CD4-positive, alpha-beta T cell treated with Interleukin-12 subunit alpha and Interleukin-12 subunit beta, for 1 hour (primary cell): Measurements from ENCODE around the gene RPS27A.
"Not testable (repeated sequence)": the region's sequence is repeated elsewhere in the genome, so short reads cannot be mapped to it uniquely, and the experiment has no call there.

Source experiments
- DNase-seq: peaks from one replicate; pipeline ENCODE4 v3.0.0-alpha.2; 2020

RPS27A gene

DNA sequence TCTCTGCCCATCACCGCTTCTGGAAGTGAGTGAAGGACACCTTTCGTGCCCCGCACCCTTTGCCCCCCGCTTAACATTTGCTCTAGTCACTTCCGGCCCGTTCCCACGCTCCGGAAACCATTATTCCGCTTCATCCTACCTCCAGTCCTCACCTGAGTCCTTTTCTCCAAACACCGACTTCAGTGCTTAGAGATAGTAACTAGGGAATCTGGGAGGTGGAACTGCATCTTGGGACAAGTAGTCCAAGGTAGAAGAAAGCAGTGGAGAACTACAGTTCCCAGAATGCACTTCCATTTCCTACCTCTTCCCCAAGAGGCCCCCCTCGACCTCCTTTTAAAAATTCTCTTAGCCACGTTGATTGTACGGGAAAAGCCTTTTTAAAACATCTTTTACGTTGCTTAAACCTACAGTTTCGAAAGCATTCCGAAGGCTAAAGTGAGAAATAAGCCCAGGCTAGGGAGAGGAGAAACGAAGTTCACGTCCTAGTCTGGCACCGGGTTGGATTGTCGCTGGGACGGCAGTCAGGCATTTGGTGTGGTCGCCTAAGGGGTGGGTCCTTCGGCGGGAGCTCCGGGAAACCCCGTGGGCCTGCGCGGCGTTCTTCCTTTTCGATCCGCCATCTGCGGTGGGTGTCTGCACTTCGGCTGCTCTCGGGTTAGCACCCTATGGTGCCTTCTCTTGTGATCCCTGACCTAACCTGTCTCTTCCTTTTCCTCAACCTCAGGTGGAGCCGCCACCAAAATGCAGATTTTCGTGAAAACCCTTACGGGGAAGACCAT is at the start of gene RPS27A, which contains the start of gene CLHC1:
RPS27A (plus strand) TSS at position 605 of the 779 bp plus-strand sequence; CDS start at position 742, 137 bp downstream.
CLHC1 (minus strand) TSS at position 210 of the 779 bp plus-strand sequence. CDS start 9,882 bp downstream, outside the sequence.
- DNase-seq, result peak; percentile 94

DNA sequence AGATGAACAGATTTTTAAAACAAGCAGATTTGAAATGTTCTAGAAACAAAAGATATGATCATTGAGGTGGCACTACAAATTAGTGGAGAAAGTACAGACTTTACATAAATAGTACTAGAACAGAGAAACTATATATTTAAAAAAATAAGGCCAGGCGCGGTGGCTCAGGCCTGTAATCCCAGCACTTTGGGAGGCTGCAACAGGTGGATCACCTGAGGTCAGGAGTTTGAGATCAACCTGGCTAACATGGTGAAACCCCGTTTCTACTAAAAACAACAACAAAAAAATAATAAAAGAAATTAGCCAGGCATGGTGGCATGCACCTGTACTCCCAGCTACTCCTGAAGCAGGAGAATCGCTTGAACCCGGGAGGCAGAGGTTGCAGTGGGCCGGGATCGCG is 45.7 kb upstream of the RPS27A start:
- DNase-seq, result not testable (repeated sequence)

DNA sequence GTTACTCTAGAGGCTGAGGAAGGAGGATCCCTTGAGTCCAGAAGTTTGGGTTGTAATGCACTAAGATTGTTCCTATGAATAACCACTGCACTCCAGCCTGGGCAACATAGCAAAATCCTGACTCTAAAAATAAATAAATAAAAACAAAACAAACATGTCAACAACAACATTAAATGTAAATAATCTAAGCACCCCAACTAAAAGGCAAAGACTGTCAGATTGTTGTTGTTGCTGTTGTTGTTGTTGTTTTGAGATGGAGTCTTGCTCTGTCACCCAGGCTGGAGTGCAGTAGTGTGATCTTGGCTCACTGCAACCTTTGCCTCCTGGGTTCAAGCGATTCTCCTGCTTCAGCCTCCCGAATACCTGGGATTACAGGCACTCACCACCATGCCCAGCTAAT is 40.6 kb upstream of the RPS27A start:
- not testable (repeated sequence) for DNase-seq

DNA sequence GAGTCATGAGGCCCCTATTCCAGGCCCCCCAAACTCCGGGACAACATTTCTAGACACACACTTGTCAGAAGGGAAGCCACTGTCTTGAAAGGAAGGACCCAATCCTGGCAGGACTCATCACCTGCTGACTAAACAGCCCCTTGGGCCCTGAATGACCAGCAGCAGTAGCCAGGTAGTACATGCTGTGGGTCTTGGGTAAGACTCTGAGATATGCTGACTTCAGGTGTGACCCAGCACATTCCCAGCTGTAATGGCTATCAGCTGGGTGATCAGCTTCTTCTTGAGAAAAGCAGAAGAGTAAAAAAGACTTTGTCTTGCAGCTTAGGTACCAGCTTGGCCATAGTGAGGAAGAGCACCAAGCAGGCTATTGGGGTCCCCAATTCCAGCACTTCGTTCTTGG is 36.0 kb upstream of the RPS27A start:
- no peak for DNase-seq

DNA sequence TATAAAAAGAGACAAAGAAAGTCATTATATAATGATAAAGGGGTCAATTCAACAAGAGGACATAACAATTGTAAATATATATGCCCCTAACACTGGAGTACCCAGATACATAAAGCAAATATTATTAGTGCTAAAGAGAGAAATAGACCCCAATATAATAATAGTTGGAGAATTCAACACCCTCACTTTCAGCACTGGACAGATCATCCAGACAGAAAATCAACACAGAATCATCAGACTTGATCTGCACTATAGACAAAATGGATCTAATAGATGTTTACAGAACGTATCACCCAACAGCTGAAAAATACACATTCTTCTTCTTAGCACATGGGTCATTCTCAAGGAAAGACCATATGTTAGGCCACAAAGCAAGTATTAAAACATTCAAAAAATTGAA is 32.1 kb upstream of the RPS27A start:
- DNase-seq, result no peak

DNA sequence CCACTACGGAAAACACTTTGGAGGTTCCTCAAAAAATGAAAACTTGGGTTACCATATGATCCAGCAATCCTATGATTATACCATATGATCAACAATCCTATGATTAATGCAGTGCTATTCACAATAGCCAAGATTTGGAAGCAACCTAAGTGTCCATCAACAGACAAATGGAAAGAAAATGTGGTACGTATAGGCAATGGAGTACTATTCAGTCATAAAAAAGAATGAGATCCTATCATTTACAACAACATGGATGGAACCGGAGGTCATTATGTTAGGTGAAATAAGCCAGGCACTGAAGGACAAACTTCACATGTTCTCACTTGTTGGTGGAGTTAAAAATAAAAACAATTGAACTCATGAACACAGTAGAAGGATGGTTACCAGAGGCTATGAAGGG is 28.0 kb upstream of the RPS27A start:
- DNase-seq, result no peak

DNA sequence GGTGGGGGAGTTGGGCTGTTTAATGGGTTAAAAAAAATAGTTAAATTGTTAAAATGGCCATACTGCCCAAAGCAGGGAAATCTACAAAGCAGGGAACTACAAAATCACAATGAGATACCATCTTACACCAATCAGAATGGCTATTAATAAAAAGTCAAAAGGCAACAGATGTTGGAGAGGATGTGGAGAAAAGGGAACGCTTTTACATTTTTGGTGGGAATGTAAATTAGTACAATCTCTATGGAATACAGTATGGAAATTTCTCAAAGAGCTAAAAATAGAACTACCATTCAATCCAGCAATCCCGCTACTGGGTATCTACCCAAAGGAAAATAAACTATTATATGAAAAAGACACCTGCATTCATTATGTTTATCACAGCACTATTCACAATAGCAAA is 27.5 kb upstream of the RPS27A start:
- no peak for DNase-seq

DNA sequence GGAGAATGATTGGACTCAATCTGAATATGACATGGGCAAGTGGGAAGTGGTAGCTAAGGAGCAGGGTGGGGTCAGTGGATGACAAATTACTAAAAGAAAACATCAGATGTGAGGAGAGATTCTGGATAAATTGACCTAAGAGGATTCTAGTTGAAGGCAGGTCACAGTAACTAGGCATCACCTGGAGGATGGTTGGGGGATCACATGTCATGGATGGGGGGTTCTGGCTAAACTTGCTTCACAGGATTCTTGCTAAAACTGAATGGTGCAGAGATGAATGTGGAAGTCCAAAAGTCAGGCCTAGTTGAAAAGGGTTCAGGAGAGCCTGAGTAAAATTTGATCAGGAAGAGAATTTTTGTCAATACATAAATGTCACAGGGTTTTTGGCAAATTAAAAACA is 18.7 kb upstream of the RPS27A start:
- DNase-seq, result no peak

DNA sequence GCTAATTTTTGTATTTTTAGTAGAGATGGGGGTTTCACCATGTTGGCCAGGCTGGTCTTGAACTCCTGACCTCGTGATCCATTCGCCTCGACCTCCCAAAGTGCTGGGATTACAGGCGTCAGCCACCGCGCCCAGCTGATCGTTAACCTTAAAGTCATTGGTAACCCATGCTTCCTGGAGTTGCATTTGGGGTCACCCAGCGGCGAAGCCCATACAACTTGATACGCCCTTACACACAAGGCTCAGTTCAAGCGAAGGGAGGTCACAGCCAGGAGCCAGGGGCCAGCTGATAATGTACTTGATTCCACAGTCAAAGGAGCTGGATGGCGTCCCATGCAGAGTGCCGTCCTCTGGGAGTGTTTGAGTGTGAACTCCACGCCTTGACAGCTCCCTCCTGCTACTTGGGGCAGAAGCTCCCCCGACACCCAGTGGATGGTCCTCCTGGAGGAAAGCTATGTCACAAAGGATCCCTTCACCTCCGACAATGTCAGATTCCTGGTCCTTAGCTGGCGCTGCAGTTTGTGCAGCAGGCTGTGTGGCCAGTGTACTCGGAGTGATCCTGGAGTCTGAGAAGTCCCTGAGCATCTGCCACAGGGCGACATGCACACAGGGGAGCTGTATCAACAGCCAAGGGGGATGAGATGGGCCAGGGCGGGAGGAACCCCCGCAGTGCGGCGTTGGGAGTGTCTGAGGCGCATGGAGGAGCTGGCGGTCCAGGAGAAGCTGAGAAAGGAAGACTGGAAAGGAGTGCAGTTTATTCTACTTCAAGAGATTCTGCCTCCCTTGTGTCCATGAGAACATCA is 8.3 kb upstream of the RPS27A start:
- DNase-seq, result no peak

DNA sequence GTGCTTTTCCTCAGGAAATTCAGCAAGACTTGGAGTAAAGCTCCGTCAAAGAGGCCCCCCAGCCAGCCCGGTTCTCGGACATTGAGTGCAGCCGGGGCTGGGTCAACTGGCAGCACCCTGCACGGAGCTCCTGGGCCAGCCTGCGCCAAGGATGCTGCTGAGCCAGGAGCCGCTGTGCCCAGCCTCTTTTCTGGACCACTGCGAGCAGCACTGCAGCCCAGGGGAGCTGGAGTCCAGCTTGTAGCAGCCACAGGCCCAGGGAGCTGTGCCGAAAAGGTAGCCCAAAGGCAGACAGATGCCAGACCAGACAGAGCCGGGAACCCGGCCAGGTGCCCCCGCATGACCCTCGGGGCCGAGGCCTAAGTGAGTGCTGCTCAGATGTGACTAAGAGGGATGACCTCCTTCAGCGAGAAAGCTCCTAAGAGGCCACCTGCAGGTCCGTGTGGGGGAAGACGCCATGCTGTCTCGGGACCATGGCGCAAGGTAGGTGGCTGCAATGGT is 7.7 kb upstream of the RPS27A start:
- no peak for DNase-seq

DNA sequence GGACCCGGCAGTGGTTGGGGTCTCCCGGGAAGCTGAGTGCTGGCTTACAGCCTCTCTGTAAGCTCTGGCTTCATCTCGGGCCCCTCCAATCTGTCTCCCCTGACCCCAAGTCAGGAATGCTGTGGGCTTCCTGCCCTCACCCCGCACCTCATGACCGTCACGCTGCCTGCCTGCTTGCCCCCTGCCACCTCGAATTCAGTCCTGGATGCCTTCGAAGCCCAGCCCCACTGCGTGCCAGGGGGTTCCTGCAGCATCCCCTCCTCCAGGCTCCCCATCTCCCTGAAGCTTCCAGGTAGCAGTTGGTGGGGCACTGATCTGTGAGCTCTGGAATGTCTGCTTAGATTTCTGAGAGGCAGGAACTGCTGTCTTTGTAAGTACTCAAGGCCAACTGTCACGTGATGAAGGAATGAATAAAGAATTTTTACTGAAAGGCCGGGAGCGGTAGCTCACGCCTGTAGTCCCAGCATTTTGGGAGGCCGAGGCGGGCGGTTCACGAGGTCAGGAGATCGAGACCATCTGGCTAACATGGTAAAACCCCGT is 6.9 kb upstream of the RPS27A start:
- no peak for DNase-seq

DNA sequence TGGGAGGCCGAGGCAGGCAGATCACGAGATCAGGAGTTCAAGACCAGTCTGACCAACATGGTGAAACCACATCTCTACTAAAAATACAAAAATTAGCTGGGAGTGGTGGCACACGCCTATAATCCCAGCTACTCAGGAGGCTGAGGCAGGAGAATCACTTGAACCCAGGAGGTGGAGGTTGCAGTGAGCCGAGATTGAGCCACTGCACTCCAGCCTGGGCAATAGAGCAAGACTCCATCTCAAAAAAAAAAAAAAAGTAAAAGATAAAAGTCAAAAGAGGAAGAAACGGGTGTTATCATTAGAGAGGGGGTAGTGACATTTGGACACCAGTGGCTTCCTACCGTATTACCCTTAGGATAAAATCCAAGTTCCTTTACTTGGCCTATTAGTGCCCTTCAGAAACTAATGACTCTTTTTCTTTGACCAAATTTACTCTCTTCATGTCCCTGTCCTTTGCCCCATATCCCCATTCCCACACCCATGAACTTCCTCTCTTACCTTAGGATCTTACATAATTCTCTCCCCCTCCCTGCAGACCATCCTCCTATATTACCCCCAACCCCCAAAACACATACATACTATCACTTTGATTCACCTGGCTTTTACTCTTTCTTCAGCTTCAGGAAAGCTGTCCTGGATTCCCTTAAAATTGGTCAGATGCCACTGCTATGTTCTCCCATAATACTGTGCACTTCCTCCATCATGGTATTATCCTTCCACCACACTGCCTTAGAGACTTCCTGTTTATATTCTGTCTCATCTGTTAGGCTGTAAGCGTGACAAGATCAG is 4.9 kb upstream of the RPS27A start:
- peak; percentile 30 for DNase-seq

DNA sequence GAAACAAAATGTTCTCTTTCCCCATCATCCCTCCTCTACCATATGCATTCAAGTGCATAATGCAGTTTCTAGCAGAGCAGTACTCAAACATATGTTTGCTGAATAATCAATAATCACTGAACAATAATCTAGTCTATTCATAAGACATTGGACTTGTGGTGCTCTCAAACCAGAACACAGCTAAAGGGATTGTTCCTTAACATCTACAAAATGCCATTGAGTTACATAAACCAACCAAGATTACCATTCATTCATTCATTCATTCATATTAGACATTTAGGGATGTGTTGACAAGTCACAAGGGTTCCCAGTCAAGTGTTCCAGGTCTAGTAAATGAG is 4.3 kb upstream of the RPS27A start:
- no peak for DNase-seq

DNA sequence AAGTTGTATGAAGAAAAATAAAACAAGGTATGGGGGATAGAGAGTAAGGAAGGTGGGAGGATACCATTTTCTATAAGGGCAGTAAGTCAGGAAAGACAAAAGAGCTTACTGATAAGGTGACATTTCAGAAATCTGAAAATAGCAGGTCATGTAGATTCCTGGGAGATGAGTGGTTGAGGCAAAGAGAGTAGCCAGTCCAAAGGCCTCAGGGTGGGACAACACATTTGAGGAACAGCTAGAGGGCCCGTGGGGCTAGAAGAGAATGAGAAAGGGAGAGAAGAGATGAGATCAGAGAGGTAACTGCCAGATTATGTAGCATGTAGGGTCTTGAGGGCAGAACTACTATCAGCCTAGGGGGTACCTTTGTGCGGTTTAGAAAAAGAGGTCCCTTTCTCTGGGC is 3.3 kb upstream of the RPS27A start:
- no peak for DNase-seq

DNA sequence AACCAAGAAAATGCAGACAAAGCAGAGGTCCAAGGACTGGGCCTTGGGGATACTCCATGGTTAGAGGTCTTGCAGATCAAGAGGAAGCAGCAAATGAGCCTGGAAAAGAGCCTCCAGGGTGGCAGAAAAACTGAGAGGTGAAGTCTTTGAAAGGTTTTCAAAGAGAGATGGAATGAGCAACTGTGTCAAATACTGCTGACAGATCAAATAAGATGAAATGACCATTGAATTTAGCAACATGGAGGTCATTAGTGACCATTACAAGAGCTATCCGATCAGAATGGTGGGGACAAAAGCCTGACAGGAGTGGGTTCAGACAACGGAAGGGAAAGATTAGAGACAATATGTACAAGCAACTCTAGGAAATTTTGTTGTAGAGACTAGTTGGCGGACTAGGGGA is 1.9 kb upstream of the RPS27A start:
- DNase-seq, result no peak

DNA sequence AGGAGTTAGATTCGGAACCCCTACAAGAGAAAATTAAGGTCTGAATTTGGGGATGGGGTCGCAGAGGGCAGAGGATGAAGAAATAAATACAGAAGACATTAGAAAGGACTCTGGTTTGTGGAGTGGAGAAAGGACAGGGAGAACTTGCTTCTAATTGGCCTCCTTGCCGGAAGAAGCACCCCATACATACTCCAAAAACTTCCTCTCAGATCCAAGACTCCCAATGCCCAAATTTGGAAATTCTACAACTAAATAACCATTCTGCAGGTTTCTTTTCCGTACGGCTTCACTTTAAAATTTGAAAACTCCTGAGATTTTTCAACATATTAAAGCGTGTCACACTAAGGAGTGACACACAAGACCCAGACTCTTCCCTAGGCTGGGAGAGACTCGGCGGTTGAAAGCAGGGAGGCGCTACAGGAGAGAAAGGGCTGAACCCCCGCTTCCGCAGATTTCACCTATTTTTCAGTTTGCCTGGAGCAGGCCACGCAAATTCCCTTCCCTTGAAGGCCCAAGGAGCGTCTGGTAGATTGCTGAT is 873 bp upstream of the RPS27A start:
- DNase-seq, result no peak

DNA sequence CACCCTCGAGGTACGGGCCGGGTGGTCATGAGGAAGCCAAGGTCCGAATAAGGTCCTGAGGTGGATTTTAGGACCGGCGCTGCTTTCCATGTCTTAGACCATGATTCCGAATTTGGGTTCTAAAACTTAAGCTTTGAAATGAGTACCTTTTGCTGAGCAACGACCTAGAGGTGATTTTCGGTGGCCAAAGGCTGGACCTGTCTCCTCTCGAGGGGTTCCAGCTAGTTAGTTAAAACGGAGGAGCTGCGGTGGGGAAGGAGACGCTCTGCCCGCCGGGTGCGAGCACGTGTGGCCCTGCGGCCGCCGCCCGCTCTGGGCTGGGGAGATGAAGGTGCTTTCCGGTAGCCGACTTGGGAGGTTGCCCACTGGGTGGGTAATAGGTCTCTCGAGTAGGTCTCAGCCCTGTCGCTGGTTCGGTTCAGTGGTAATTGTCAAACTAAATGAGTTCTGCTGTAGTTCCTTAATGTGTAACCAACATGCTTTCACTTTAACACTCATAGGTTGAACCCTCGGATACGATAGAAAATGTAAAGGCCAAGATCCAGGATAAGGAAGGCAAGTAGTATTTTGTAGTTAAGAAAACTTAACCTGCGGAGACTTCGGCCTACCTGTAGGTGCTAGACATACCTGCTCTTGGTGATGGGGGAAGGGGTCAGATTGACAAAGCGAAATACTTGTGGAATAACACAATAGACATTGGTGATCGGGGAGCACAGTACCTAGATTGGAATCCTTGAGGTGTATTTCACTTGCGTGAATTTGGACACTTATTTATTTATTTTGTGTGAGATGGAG is 572 bp downstream of the RPS27A start:
- DNase-seq, result peak; percentile 75

DNA sequence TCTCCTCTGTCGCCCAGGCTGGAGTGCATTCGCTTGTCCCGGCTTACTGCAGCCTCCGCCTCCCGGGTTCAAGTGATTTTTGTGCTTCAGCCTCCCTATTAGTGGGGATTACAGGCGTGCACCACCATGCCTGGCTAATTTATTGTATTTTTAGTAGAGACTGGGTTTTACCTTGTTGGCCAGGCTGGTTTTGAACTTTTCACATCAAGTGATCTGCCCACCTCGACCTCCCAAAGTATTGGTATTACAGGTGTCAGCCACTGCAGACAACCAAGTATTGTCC is 1.1 kb downstream of the RPS27A start:
- no peak for DNase-seq

DNA sequence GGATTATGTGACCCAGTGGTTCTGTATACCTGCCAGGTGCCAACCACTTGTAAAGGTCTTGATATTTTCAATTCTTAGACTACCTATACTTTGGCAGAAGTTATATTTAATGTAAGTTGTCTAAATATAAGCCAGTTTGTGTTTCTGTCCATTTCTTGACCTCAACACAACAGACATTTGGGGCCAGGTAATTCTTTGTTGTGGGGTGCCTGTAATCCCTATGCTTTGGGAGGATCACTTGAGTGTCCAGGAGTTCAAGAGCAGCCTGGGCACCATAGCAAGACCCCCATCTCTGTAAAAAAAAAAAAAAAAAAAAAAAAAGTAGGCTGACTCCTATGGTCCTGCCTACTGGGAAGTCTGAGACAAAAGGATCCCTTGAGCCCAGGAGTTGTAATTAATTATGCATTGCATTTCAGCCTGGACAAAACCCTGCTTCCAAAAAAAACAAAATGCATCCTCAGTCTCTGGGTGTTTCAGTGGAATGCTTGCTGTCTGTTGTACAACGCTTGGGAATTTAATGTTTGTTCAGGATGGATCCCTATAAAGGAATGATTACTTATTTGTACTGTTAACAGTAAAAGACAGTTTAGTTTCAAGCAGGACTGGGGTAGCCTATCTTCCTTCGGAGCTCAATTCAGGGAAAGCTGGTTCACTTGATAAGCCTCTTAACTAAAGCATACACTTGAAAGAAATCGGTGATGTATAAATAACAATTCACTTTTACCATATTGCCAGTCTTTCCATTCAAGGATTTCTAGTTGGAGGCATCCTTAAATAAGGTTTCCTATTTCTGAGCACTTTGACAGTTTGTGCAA is 3.4 kb downstream of the RPS27A start:
- DNase-seq, result no peak

DNA sequence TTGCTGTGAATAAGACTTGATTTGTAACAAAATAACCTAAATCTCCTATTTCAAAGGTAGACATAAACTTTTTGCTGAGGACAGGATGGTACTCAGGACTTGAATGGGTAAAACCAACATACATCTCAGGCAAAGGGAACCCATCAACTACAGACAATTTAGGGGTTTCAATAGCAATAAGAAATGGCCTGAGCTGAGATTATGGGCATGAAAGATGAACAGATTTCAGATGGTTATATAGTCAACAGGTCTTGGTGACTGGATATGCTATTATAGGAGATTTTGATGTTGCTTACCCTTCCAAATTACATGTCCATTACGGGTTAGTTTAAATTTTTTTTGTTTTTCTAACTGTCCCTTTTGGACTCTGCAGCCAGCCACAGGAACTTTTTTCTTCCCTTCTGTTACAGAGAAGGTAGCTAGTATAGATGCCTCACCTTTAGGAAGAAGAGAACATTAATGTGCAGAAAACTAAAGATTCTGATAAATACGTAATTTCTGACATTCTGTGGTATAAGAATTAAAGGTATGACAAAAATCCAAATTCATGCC is 4.6 kb downstream of the RPS27A start:
- no peak for DNase-seq
